ENCODE measurements around the gene PAQR3. TPM values are rescaled to one million over a fixed set of nuclear protein-coding genes. Genes with fewer than 3 reads are reported as not detected.

PAQR3 gene
- total and polyA plus RNA-seq, 2 of the 4 experiments (the other 2 are of a cell fraction), result 11.5 to 11.8 TPM

DNA sequence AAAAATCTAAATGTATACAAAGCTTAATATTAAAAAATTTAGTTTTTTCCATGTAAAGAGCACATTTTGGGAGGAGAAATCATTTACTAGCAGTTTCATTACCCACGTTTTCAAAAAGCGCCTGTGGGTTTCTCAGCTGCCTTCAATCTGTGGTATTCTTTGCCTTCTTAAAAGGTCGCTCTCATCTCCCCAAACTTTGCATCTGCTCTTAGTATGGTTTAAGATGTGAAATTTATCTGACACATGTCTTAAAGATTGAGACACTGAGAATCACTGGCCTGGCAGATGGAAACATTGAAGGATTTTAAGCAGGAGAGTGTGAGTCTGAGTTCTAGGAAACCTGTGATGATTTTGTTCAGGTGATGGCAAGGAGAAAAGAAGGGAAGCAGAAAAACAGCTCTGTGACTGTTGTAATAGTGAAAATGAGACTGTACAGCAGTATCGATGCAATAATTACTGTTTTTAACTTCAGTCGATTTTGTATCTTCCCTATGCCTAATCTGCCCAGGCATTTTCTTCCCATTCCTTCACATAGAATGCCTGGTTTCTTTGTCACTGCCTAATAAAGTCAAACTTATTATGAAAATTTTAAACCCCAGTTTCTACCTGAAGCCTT, 75.9 kb downstream of the PAQR3 start:
- ChIA-PET CTCF (interaction anchor here (0.6 to 1.8 kb wide), 7 partner anchors 26 to 353 kb away, joined by 3 to 6 read pairs (median 3); no protein-coding TSS in a partner anchor), POLR2A (ENCODE audit: unreplicated experiment) (interaction anchor here (0.5 kb wide), 1 partner anchor 87 kb away, joined by 7 read pairs; the partner anchor contains the start of gene BMP2K)
- Histone ChIP-seq H2AFZ (replicated peaks; ENCODE audit: low read length, poor library complexity) (no peak overlapping the region), H4K91ac (ENCODE audit: insufficient read depth, low read depth, low read length) (no peak overlapping the region), H3K4ac (ENCODE audit: low read depth, low read length) (no peak overlapping the region), H3K18ac (ENCODE audit: low read depth, low read length) (no peak overlapping the region), H3K9ac (ENCODE audit: low read depth, low read length) (no peak overlapping the region), H2AK9ac (replicated peaks; ENCODE audit: low read depth, low read length, poor library complexity) (no peak overlapping the region), H3K27ac (ENCODE audit: insufficient read depth, low read length) (no peak overlapping the region), H3K36me3 (ENCODE audit: control insufficient read depth, insufficient read depth, low read length) (peaks cover 6% of the 10 kb centered on the region), H3K9me3 (ENCODE audit: control insufficient read depth, insufficient read depth, low read length) (no peaks in the 10 kb centered on the region), H2AK5ac (ENCODE audit: low read depth, low read length) (no peak overlapping the region), H2BK5ac (ENCODE audit: low read depth, low read length, poor library complexity, severe bottlenecking) (no peak overlapping the region), H2BK120ac (ENCODE audit: low read depth, low read length) (no peak overlapping the region), H4K5ac (ENCODE audit: low read depth, low read length) (no peak overlapping the region), H2BK20ac (ENCODE audit: low read depth, low read length) (no peak overlapping the region), H4K20me1 (ENCODE audit: insufficient read depth, low read length) (no peaks in the 10 kb centered on the region), H3K4me1 (ENCODE audit: control insufficient read depth, insufficient read depth, low read length) (no peaks in the 10 kb centered on the region), H3K23ac (ENCODE audit: low read depth, low read length) (no peak overlapping the region), H3K4me3 (ENCODE audit: insufficient read depth, low read depth, low read length) (no peak overlapping the region), H3K56ac (ENCODE audit: extremely low read depth, insufficient read depth, low read length) (no peak overlapping the region), H3K4me2 (ENCODE audit: low read depth, low read length) (no peak overlapping the region), H3K27me3 (ENCODE audit: control insufficient read depth, insufficient read depth, low read length) (no peaks in the 10 kb centered on the region), H2BK15ac (ENCODE audit: low read depth, low read length) (no peak overlapping the region), H3K9me1 (ENCODE audit: insufficient read depth, low read length) (no peaks in the 10 kb centered on the region; the same call in 1 of the 2 replicates), H3K14ac (replicated peaks; ENCODE audit: low read depth, low read length) (no peak overlapping the region), H4K8ac (ENCODE audit: low read depth in 2 of 2, low read length in 2 of 2) (no peak overlapping the region), H3K79me1 (ENCODE audit: low read depth in 1 of 2, low read length in 2 of 2) (peaks cover 5 to 9% of the 10 kb centered on the region in 2 experiments; a peak in 3 of 4 replicates)
- in situ Hi-C loops (cut with MboI; ENCODE audit: low sequenced_read_pairs), result loop anchor here (25.0 kb wide), 1 partner anchor 901 kb away; no protein-coding TSS in a partner anchor
- DNase-seq, result no peak
- BruUV-seq (replicated peaks), result no TSS peak
- TF ChIP-seq NFE2L2 (IDR thresholded peaks at IDR 0.05; ENCODE audit: low read depth, low read length) (no peak), RFX5 (IDR thresholded peaks at IDR 0.05; ENCODE audit: low read depth, low read length) (no peak), MAFK (IDR thresholded peaks at IDR 0.05; ENCODE audit: low read depth, low read length) (no peak)
- TF ChIP-seq, protein P1, sequence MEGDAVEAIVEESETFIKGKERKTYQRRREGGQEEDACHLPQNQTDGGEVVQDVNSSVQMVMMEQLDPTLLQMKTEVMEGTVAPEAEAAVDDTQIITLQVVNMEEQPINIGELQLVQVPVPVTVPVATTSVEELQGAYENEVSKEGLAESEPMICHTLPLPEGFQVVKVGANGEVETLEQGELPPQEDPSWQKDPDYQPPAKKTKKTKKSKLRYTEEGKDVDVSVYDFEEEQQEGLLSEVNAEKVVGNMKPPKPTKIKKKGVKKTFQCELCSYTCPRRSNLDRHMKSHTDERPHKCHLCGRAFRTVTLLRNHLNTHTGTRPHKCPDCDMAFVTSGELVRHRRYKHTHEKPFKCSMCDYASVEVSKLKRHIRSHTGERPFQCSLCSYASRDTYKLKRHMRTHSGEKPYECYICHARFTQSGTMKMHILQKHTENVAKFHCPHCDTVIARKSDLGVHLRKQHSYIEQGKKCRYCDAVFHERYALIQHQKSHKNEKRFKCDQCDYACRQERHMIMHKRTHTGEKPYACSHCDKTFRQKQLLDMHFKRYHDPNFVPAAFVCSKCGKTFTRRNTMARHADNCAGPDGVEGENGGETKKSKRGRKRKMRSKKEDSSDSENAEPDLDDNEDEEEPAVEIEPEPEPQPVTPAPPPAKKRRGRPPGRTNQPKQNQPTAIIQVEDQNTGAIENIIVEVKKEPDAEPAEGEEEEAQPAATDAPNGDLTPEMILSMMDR (conservative IDR thresholded peaks at IDR 0.05; ENCODE audit: low read depth, low read length), result no peak
- TF ChIP-seq, protein P2, sequence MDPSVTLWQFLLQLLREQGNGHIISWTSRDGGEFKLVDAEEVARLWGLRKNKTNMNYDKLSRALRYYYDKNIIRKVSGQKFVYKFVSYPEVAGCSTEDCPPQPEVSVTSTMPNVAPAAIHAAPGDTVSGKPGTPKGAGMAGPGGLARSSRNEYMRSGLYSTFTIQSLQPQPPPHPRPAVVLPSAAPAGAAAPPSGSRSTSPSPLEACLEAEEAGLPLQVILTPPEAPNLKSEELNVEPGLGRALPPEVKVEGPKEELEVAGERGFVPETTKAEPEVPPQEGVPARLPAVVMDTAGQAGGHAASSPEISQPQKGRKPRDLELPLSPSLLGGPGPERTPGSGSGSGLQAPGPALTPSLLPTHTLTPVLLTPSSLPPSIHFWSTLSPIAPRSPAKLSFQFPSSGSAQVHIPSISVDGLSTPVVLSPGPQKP (IDR thresholded peaks at IDR 0.05; ENCODE audit: borderline replicate concordance, low read depth, low read length), result no peak
- intact Hi-C loops (cut with micrococcal nuclease), result loop anchor here (5.0 kb wide), 1 partner anchor 806 kb away; the partner anchor contains the start of gene FRAS1
- dilution Hi-C loops (cut with HindIII; ENCODE audit: low sequenced_read_pairs, unreplicated experiment), result loop anchor here (25.0 kb wide), 1 partner anchor 251 kb away; no protein-coding TSS in a partner anchor
- WGBS, 2 experiments (ENCODE audit: extremely low coverage in 2 of 2, insufficient read length in 1 of 2), result 100% methylated on average over 2 of the region's 5 CpGs; no CpG with 5 or more reads in 1 of the 2 experiments
- ATAC-seq (ENCODE audit: low read depth), result no peak

Measured in IMR-90 (cell line).